ENCODE results near the gene ENOX2.

Gene ENOX2

DNA sequence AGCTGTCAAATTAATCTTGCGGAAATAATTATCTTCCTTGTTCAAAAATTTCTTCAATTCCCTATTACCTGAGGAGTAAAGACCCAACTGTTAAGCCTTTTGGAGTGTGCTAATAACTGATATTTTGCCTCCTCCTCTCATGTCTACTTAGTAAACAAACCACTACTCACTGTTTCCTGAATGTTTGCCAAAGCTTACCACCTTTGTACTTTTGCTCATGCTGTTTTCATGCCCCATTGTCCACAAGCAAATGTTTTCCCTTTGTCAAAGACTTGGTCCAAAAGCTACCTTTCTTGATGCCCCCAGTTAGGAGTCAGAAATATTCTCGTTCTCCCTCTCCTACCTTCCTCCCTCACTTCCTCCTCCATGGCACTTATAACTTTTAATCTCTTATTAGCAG lies 226.1 kb downstream of the ENOX2 start:
- Histone ChIP-seq H3K36me3 (ENCODE audit: insufficient read depth, low read length) (no peaks in the 10 kb centered on the region), H2AFZ (ENCODE audit: low read length, unreplicated experiment) (no peak overlapping the region), H3K79me2 (ENCODE audit: control insufficient read depth, insufficient read depth, low read length, unreplicated experiment) (no peaks in the 10 kb centered on the region), H3K27me3 (ENCODE audit: insufficient read depth, low read length) (no peaks in the 10 kb centered on the region), H3K4me1 (ENCODE audit: control insufficient read depth, insufficient read depth, low read length, unreplicated experiment) (peaks cover 13% of the 10 kb centered on the region), H3K27ac (ENCODE audit: low read depth, low read length) (no peak overlapping the region), H3K4me3 (ENCODE audit: low read depth, low read length) (no peak overlapping the region)

DNA sequence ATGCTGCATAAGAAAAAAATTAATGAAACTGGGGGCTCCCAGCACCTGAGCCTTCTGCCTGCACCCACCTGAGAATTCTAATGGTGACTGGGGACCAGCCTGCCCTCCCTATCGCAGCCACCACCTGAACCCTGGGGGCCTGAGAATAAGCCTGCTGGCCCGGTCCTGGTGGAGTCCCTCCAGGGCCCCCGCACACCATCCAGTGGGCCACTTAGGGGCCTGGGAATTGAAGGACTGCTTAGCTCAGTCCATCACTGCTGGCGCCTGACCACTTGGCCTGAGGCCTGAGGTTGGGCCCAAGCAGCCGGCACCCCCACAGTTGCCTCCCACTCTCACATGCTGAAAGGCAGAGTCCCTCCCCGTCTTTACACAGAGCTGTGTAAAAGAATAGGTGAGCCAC lies 230.8 kb downstream of the ENOX2 start:
- Histone ChIP-seq H3K4me3 (ENCODE audit: low read depth, low read length) (no peak overlapping the region), H2AFZ (ENCODE audit: low read length, unreplicated experiment) (no peak overlapping the region), H3K27ac (ENCODE audit: low read depth, low read length) (no peak overlapping the region), H3K36me3 (ENCODE audit: insufficient read depth, low read length) (no peaks in the 10 kb centered on the region), H3K4me1 (ENCODE audit: control insufficient read depth, insufficient read depth, low read length, unreplicated experiment) (peaks cover 9% of the 10 kb centered on the region), H3K27me3 (ENCODE audit: insufficient read depth, low read length) (no peaks in the 10 kb centered on the region), H3K79me2 (ENCODE audit: control insufficient read depth, insufficient read depth, low read length, unreplicated experiment) (no peaks in the 10 kb centered on the region)

DNA sequence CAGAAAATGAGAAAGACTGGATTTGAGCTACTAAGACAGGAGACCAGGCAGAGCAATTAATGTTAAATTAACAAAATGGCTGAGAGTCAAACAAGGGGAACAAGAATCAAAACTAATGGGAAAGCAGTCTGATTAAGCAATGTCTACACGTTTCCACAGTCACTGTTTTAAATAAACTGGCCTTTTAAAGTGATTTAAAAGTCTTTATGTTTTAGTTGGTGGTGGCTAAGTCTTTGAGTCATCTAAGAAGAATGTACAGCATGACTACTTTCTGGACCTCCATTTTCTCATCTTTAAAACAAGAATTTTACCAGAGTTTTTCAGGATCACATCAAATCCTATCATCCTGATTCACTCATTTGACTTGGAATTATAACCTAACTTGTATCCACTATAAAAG lies 233.8 kb downstream of the ENOX2 start:
- peak overlapping the region; percentile 25 for H2AFZ ChIP-seq (ENCODE audit: low read length, unreplicated experiment)
- H3K79me2 ChIP-seq (ENCODE audit: control insufficient read depth, insufficient read depth, low read length, unreplicated experiment) = no peaks in the 10 kb centered on the region
- H3K4me1 ChIP-seq (ENCODE audit: control insufficient read depth, insufficient read depth, low read length, unreplicated experiment) = peaks cover 9% of the 10 kb centered on the region
- H3K27me3 ChIP-seq (ENCODE audit: insufficient read depth, low read length) = no peaks in the 10 kb centered on the region
- peak overlapping the region; percentile 37 for H3K27ac ChIP-seq (ENCODE audit: low read depth, low read length)
- H3K4me3 ChIP-seq (ENCODE audit: low read depth, low read length) = no peak overlapping the region
- H3K36me3 ChIP-seq (ENCODE audit: insufficient read depth, low read length) = no peaks in the 10 kb centered on the region

- H2AFZ ChIP-seq (ENCODE audit: low read length, unreplicated experiment) = no peak overlapping the region
- H3K4me3 ChIP-seq (ENCODE audit: low read depth, low read length) = no peak overlapping the region
- H3K36me3 ChIP-seq (ENCODE audit: insufficient read depth, low read length) = no peaks in the 10 kb centered on the region
- peaks cover 9% of the 10 kb centered on the region for H3K4me1 ChIP-seq (ENCODE audit: control insufficient read depth, insufficient read depth, low read length, unreplicated experiment)
- H3K27ac ChIP-seq (ENCODE audit: low read depth, low read length) = no peak overlapping the region
- H3K27me3 ChIP-seq (ENCODE audit: insufficient read depth, low read length) = no peaks in the 10 kb centered on the region
- H3K79me2 ChIP-seq (ENCODE audit: control insufficient read depth, insufficient read depth, low read length, unreplicated experiment) = no peaks in the 10 kb centered on the region
Observed at GRCh38 chrX:130665263-130665662, 237.7 kb downstream of the ENOX2 start.

GRCh38 chrX:130658310-130658709 lies 244.7 kb downstream of the ENOX2 start:
- no peaks in the 10 kb centered on the region for H3K27me3 ChIP-seq (ENCODE audit: insufficient read depth, low read length)
- H3K27ac ChIP-seq (ENCODE audit: low read depth, low read length) = no peak overlapping the region
- H3K4me3 ChIP-seq (ENCODE audit: low read depth, low read length) = no peak overlapping the region
- no peaks in the 10 kb centered on the region for H3K79me2 ChIP-seq (ENCODE audit: control insufficient read depth, insufficient read depth, low read length, unreplicated experiment)
- no peaks in the 10 kb centered on the region for H3K4me1 ChIP-seq (ENCODE audit: control insufficient read depth, insufficient read depth, low read length, unreplicated experiment)
- H3K36me3 ChIP-seq (ENCODE audit: insufficient read depth, low read length) = no peaks in the 10 kb centered on the region
- no peak overlapping the region for H2AFZ ChIP-seq (ENCODE audit: low read length, unreplicated experiment)

DNA sequence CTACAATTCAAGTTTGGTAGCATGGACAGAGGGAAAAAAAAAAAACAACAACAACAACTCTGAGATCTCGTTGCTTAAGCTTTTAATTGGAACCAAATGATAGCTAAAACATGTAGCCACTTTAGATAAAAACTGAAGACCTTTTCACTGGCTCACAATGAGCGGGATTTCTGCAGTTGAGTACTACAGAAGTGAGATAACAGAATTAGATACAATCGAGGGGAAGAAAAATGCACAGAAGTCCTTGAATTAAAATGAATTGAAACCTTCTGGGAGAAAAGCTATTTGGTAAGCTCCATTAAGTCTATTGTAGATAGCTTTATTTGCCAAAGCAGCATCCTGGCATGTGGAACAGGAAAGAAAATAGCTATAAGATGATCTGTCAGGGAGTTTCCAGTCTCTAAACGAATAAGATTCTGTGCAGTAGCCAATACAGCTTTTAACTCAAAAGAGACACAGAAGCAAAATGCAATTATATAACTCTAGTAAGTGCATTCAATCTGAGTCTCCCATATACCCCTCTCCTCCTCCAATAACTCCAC lies 248.5 kb downstream of the ENOX2 start:
- no peaks in the 10 kb centered on the region for H3K4me1 ChIP-seq (ENCODE audit: control insufficient read depth, insufficient read depth, low read length, unreplicated experiment)
- H3K27me3 ChIP-seq (ENCODE audit: insufficient read depth, low read length) = no peaks in the 10 kb centered on the region
- H3K4me3 ChIP-seq (ENCODE audit: low read depth, low read length) = no peak overlapping the region
- no peaks in the 10 kb centered on the region for H3K79me2 ChIP-seq (ENCODE audit: control insufficient read depth, insufficient read depth, low read length, unreplicated experiment)
- H2AFZ ChIP-seq (ENCODE audit: low read length, unreplicated experiment) = no peak overlapping the region
- H3K36me3 ChIP-seq (ENCODE audit: insufficient read depth, low read length) = no peaks in the 10 kb centered on the region
- H3K27ac ChIP-seq (ENCODE audit: low read depth, low read length) = no peak overlapping the region

- H3K27ac ChIP-seq (ENCODE audit: low read depth, low read length) = no peak overlapping the region
- no peak overlapping the region for H2AFZ ChIP-seq (ENCODE audit: low read length, unreplicated experiment)
- no peak overlapping the region for H3K4me3 ChIP-seq (ENCODE audit: low read depth, low read length)
- no peaks in the 10 kb centered on the region for H3K27me3 ChIP-seq (ENCODE audit: insufficient read depth, low read length)
- no peaks in the 10 kb centered on the region for H3K4me1 ChIP-seq (ENCODE audit: control insufficient read depth, insufficient read depth, low read length, unreplicated experiment)
- H3K36me3 ChIP-seq (ENCODE audit: insufficient read depth, low read length) = no peaks in the 10 kb centered on the region
- H3K79me2 ChIP-seq (ENCODE audit: control insufficient read depth, insufficient read depth, low read length, unreplicated experiment) = no peaks in the 10 kb centered on the region
Observed at GRCh38 chrX:130652824-130653578, 250.0 kb downstream of the ENOX2 start.

GRCh38 chrX:130649738-130650137 lies 253.3 kb downstream of the ENOX2 start:
- no peaks in the 10 kb centered on the region for H3K27me3 ChIP-seq (ENCODE audit: insufficient read depth, low read length)
- no peak overlapping the region for H2AFZ ChIP-seq (ENCODE audit: low read length, unreplicated experiment)
- no peaks in the 10 kb centered on the region for H3K79me2 ChIP-seq (ENCODE audit: control insufficient read depth, insufficient read depth, low read length, unreplicated experiment)
- H3K36me3 ChIP-seq (ENCODE audit: insufficient read depth, low read length) = no peaks in the 10 kb centered on the region
- no peak overlapping the region for H3K27ac ChIP-seq (ENCODE audit: low read depth, low read length)
- no peak overlapping the region for H3K4me3 ChIP-seq (ENCODE audit: low read depth, low read length)
- no peaks in the 10 kb centered on the region for H3K4me1 ChIP-seq (ENCODE audit: control insufficient read depth, insufficient read depth, low read length, unreplicated experiment)

GRCh38 chrX:130647468-130647867 lies 255.5 kb downstream of the ENOX2 start:
- Histone ChIP-seq H3K27me3 (ENCODE audit: insufficient read depth, low read length) (no peaks in the 10 kb centered on the region), H3K4me1 (ENCODE audit: control insufficient read depth, insufficient read depth, low read length, unreplicated experiment) (no peaks in the 10 kb centered on the region)

DNA sequence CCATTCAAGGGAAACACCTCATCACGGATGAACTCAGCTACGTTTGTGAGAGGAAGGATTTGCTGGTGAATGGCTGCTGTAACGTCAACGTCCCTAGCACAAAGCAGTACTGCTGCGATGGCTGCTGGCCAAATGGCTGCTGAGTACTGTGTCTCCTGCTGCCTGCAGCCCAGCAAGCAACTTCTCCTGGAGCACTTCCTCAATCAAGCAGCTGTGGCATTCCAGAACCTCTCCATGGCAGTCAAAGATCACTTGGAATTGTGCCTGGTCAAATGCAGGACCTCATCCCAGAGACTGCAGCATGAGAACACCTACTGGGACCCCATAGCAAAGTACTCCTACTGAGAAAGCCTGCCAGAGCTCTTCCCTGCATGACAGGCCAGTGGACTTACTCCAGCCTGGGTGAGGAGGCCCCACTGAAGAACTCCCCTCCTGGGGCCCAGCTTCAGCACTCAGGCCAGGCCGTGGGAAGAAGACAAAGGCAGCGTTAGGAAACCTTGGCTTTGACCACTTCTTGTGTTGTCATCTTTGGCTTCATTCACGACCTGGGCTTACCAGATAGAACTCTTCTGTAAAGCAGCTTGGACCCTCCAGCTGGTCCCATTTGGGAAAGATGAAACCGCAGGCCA lies 256.9 kb downstream of the ENOX2 start:
- H3K4me3 ChIP-seq (ENCODE audit: low read depth, low read length) = no peak overlapping the region
- H2AFZ ChIP-seq (ENCODE audit: low read length, unreplicated experiment) = no peak overlapping the region
- no peaks in the 10 kb centered on the region for H3K36me3 ChIP-seq (ENCODE audit: insufficient read depth, low read length)
- no peaks in the 10 kb centered on the region for H3K79me2 ChIP-seq (ENCODE audit: control insufficient read depth, insufficient read depth, low read length, unreplicated experiment)
- H3K4me1 ChIP-seq (ENCODE audit: control insufficient read depth, insufficient read depth, low read length, unreplicated experiment) = no peaks in the 10 kb centered on the region
- H3K27me3 ChIP-seq (ENCODE audit: insufficient read depth, low read length) = no peaks in the 10 kb centered on the region
- no peak overlapping the region for H3K27ac ChIP-seq (ENCODE audit: low read depth, low read length)

More at GRCh38 chrX:130647468-130647867, 255.5 kb downstream of the ENOX2 start:
- no peak overlapping the region for H3K27ac ChIP-seq (ENCODE audit: low read depth, low read length)
- H3K4me3 ChIP-seq (ENCODE audit: low read depth, low read length) = no peak overlapping the region
- H2AFZ ChIP-seq (ENCODE audit: low read length, unreplicated experiment) = no peak overlapping the region
- H3K79me2 ChIP-seq (ENCODE audit: control insufficient read depth, insufficient read depth, low read length, unreplicated experiment) = no peaks in the 10 kb centered on the region
- no peaks in the 10 kb centered on the region for H3K36me3 ChIP-seq (ENCODE audit: insufficient read depth, low read length)

DNA sequence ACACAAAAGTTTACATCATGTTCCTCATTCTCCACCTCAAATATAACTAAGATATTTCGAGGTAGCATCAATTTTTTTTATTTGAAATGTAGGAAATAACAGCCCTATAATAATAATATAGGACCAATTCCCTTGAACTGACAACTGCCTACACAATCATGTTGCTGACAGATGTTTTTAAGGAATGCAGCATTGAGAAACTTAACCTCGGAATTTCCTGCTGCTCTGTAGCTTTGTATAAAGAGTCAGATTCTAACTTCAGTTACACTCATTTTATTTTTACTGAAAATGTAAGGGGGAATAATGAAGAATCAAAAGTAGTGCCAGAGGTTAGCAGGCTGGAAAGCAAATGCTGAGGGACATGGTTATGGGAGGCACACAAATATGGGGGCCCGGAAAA lies 265.4 kb downstream of the ENOX2 start:
- Histone ChIP-seq H3K4me3 (ENCODE audit: low read depth, low read length) (no peak overlapping the region), H3K27ac (ENCODE audit: low read depth, low read length) (no peak overlapping the region), H3K4me1 (ENCODE audit: control insufficient read depth, insufficient read depth, low read length, unreplicated experiment) (no peaks in the 10 kb centered on the region), H3K36me3 (ENCODE audit: insufficient read depth, low read length) (no peaks in the 10 kb centered on the region), H3K27me3 (ENCODE audit: insufficient read depth, low read length) (no peaks in the 10 kb centered on the region), H2AFZ (ENCODE audit: low read length, unreplicated experiment) (no peak overlapping the region), H3K79me2 (ENCODE audit: control insufficient read depth, insufficient read depth, low read length, unreplicated experiment) (no peaks in the 10 kb centered on the region)
